Measurements from ENCODE around the gene ARID2.

Gene ARID2

DNA sequence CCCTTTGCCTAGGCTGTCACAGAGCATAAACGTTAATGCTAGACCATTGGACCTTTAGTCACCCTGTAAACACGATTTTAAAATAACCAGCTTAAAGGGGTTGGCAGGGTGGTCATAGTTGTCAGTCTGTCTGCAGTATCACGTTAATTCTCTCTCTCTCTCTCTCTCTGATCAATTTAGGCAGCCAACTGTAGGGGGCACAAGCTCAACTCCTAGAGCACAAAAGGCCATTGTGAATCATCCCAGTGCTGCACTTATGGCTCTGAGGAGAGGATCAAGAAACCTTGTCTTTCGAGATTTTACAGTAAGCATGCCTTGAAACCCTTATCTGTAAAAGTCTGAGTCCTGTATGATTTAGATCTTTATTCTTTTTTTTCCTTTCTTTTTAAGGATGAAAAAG lies 163.7 kb downstream of the ARID2 start:
- H3K4me2 ChIP-seq (ENCODE audit: low read length), result no peak overlapping the region
- no peaks in the 10 kb centered on the region for H3F3A ChIP-seq (ENCODE audit: insufficient read depth, low read length)
- H3K9me3 ChIP-seq (ENCODE audit: low read length), result no peaks in the 10 kb centered on the region
- H3K4me3 ChIP-seq (ENCODE audit: low read depth, low read length, poor library complexity, severe bottlenecking), result no peak overlapping the region
- no peak overlapping the region for H3K27ac ChIP-seq (ENCODE audit: low read depth, low read length, poor library complexity, severe bottlenecking)
- H3K27me3 ChIP-seq (ENCODE audit: insufficient read depth, low read length), result no peaks in the 10 kb centered on the region
- no peaks in the 10 kb centered on the region for H4K20me1 ChIP-seq (ENCODE audit: insufficient read depth, low read length)
- no peaks in the 10 kb centered on the region for H3K79me2 ChIP-seq (ENCODE audit: insufficient read depth, low read length)
- no peaks in the 10 kb centered on the region for H3K4me1 ChIP-seq (ENCODE audit: insufficient read depth, low read length, severe bottlenecking)
- peaks cover 56% of the 10 kb centered on the region for H3K36me3 ChIP-seq (ENCODE audit: insufficient read depth, low read length)
- H3K9me2 ChIP-seq (ENCODE audit: low read depth, low read length), result no peaks in the 10 kb centered on the region
- TF ChIP-seq, protein P1, sequence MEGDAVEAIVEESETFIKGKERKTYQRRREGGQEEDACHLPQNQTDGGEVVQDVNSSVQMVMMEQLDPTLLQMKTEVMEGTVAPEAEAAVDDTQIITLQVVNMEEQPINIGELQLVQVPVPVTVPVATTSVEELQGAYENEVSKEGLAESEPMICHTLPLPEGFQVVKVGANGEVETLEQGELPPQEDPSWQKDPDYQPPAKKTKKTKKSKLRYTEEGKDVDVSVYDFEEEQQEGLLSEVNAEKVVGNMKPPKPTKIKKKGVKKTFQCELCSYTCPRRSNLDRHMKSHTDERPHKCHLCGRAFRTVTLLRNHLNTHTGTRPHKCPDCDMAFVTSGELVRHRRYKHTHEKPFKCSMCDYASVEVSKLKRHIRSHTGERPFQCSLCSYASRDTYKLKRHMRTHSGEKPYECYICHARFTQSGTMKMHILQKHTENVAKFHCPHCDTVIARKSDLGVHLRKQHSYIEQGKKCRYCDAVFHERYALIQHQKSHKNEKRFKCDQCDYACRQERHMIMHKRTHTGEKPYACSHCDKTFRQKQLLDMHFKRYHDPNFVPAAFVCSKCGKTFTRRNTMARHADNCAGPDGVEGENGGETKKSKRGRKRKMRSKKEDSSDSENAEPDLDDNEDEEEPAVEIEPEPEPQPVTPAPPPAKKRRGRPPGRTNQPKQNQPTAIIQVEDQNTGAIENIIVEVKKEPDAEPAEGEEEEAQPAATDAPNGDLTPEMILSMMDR (IDR thresholded peaks at IDR 0.05; ENCODE audit: low read length), result peak; percentile 21; the same call in 1 of the 2 replicates
- no peak for TF ChIP-seq EZH2 (IDR thresholded peaks at IDR 0.05; ENCODE audit: borderline replicate concordance, low read length)
- no peak overlapping the region for H3K9ac ChIP-seq (ENCODE audit: low read length)
- no peak overlapping the region for H2AFZ ChIP-seq (ENCODE audit: low read length)

DNA sequence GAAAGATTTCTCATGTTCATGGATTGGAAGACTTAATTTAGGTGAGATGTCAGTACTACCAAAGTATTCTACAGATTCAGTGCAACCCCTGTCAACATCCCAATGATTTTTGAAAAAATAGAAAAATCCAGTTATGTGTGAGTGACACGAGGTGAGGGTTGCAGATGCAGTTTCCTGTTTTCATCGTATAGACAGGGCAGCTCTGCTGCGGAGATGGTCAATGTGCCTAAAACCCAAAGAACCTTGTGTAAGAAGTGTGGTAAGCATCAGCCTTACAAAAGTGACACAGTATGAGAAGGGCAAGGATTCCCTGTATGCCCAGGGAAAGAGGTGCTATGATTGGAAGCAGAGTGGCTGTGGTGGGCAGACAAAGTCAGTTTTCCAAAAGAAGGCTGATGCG lies 166.5 kb downstream of the ARID2 start:
- no peak overlapping the region for H3K27ac ChIP-seq (ENCODE audit: low read depth, low read length, poor library complexity, severe bottlenecking)

DNA sequence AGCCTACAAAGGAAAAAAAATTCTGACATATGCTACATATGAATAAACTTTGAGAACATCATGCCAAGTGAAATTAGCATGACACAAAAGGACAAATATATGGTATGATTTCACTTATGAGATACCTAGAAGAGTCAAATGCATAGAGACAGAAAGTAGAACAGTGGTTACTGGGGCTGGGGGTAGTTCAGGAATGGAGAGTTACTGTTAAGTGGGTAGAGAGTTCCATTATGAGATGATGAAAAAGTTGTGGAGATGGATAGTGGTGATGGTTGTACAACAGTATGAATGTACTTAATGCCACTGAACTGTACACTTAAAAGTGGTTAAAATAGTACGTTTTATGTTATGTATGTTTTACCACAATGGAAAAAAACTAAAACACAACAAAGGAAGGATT lies 168.6 kb downstream of the ARID2 start:
- no peaks in the 10 kb centered on the region for H3K9me2 ChIP-seq (ENCODE audit: low read depth, low read length)
- no peak overlapping the region for H3K4me3 ChIP-seq (ENCODE audit: low read depth, low read length, poor library complexity, severe bottlenecking)
- no peak overlapping the region for H2AFZ ChIP-seq (ENCODE audit: low read length)
- no peak for TF ChIP-seq EZH2 (IDR thresholded peaks at IDR 0.05; ENCODE audit: borderline replicate concordance, low read length)
- TF ChIP-seq, protein P1 (IDR thresholded peaks at IDR 0.05; ENCODE audit: low read length), result no peak
- H3K36me3 ChIP-seq (ENCODE audit: insufficient read depth, low read length), result peaks cover 45% of the 10 kb centered on the region
- H3K4me1 ChIP-seq (ENCODE audit: insufficient read depth, low read length, severe bottlenecking), result no peaks in the 10 kb centered on the region
- no peak overlapping the region for H3K4me2 ChIP-seq (ENCODE audit: low read length)
- no peak overlapping the region for H3K27ac ChIP-seq (ENCODE audit: low read depth, low read length, poor library complexity, severe bottlenecking)
- no peaks in the 10 kb centered on the region for H3F3A ChIP-seq (ENCODE audit: insufficient read depth, low read length)
- no peak overlapping the region for H3K9ac ChIP-seq (ENCODE audit: low read length)
- no peaks in the 10 kb centered on the region for H3K27me3 ChIP-seq (ENCODE audit: insufficient read depth, low read length)
- no peaks in the 10 kb centered on the region for H3K79me2 ChIP-seq (ENCODE audit: insufficient read depth, low read length)
- H4K20me1 ChIP-seq (ENCODE audit: insufficient read depth, low read length), result no peaks in the 10 kb centered on the region
- H3K9me3 ChIP-seq (ENCODE audit: low read length), result no peaks in the 10 kb centered on the region

More for the DNA sequence above, 166.5 kb downstream of the ARID2 start:
- Histone ChIP-seq H3F3A (ENCODE audit: insufficient read depth, low read length) (no peaks in the 10 kb centered on the region), H3K4me2 (ENCODE audit: low read length) (no peak overlapping the region), H3K9me2 (ENCODE audit: low read depth, low read length) (no peaks in the 10 kb centered on the region), H3K4me1 (ENCODE audit: insufficient read depth, low read length, severe bottlenecking) (no peaks in the 10 kb centered on the region), H3K9ac (ENCODE audit: low read length) (no peak overlapping the region), H3K27me3 (ENCODE audit: insufficient read depth, low read length) (no peaks in the 10 kb centered on the region), H2AFZ (ENCODE audit: low read length) (no peak overlapping the region), H3K36me3 (ENCODE audit: insufficient read depth, low read length) (peaks cover 56% of the 10 kb centered on the region), H3K9me3 (ENCODE audit: low read length) (no peaks in the 10 kb centered on the region), H4K20me1 (ENCODE audit: insufficient read depth, low read length) (no peaks in the 10 kb centered on the region), H3K4me3 (ENCODE audit: low read depth, low read length, poor library complexity, severe bottlenecking) (no peak overlapping the region), H3K79me2 (ENCODE audit: insufficient read depth, low read length) (no peaks in the 10 kb centered on the region)
- no peak for TF ChIP-seq EZH2 (IDR thresholded peaks at IDR 0.05; ENCODE audit: borderline replicate concordance, low read length)
- TF ChIP-seq, protein P1 (IDR thresholded peaks at IDR 0.05; ENCODE audit: low read length), result no peak

Measured in OCI-LY1 (cell line).